Keratinocyte (primary cell): Measurements from ENCODE around the gene SLC22A31.

Experiments
- EZH2 ChIP-seq: IDR thresholded peaks from one replicate; pipeline ENCODE4 v1.6.1; 2012; ENCODE audit warnings: inconsistent platforms, mild to moderate bottlenecking, low read length, moderate library complexity
- TF ChIP-seq, protein P1 (sequence below), 3 experiments: IDR thresholded peaks in 1 of 3; conservative IDR thresholded peaks in 1 of 3; optimal IDR thresholded peaks in 1 of 3; 2 replicates in 2 of 3; 3 replicates in 1 of 3; pipeline versions ENCODE3 to v1.5.1; 2011; ENCODE audit warnings: low read length in 3 of 3, mild to moderate bottlenecking in 3 of 3, moderate library complexity in 2 of 3, control low read depth in 1 of 3, inconsistent platforms in 1 of 3; ENCODE audit not compliant: insufficient read depth in 2 of 3; ENCODE audit errors: extremely low read depth in 1 of 3

DNA sequence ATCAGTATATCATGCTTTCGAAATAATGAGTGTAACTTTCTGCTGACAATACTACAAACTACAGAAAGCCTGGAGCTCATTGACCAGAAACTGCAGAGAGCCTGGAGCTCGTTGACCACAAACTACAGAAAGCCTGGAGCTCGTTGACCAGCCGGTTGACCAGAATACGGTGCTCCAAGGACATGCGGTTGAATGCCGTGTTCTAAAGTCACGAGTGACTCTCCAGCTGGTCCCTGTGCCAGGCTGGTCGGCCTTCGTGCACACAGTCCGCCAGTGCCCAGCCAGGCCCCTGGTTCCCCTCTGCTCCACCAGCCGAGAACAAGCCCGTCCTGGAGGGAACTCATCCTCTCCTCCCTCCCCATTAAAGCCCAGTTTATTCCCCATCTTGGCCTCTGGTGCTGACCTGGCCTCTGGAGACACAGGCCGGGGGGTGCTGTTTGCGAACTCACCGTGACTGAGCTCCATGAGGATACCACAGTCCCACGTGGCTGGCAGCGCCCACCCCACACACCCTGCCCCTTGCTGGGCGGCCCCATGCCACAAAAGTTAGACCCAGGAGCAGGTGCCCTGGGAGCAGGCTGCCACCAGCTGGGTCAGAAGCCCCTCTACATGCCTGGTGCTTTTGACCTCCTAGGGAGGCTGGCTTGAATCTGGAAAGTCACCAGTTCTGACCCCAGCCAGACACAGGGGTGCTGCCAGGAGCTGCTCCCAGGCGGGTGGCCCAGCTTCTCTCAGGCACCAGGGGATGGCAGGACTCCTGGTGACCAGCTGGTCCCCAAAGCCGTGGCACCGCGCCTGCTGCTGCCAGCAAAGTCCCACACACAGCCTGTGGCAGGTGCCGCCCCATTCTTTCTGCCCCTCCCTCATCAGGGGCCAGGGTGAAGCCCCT lies 44.2 kb downstream of the SLC22A31 start:
- TF ChIP-seq, protein P1, sequence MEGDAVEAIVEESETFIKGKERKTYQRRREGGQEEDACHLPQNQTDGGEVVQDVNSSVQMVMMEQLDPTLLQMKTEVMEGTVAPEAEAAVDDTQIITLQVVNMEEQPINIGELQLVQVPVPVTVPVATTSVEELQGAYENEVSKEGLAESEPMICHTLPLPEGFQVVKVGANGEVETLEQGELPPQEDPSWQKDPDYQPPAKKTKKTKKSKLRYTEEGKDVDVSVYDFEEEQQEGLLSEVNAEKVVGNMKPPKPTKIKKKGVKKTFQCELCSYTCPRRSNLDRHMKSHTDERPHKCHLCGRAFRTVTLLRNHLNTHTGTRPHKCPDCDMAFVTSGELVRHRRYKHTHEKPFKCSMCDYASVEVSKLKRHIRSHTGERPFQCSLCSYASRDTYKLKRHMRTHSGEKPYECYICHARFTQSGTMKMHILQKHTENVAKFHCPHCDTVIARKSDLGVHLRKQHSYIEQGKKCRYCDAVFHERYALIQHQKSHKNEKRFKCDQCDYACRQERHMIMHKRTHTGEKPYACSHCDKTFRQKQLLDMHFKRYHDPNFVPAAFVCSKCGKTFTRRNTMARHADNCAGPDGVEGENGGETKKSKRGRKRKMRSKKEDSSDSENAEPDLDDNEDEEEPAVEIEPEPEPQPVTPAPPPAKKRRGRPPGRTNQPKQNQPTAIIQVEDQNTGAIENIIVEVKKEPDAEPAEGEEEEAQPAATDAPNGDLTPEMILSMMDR (optimal IDR thresholded peaks at IDR 0.05 in 1 of 3, IDR thresholded peaks at IDR 0.05 in 1 of 3, conservative IDR thresholded peaks at IDR 0.05 in 1 of 3; ENCODE audit: extremely low read depth in 1 of 3, insufficient read depth in 2 of 3, low read length in 3 of 3): no peak
- TF ChIP-seq EZH2: no peak
